Measurements from ENCODE around the gene INPP5F. TPM values are rescaled to one million over a fixed set of nuclear protein-coding genes. Genes with fewer than 3 reads are reported as not detected.
A peak's percentile ranks its signal among the peaks of the same experiment; 100 is the strongest.

Gene INPP5F
- polyA plus RNA-seq, 1 donor (not counting 4 experiments of a cell fraction or from before 2014, with no cell fraction given): 21.1 TPM

GRCh38 chr10:119750391-119751230, 24.8 kb downstream of the INPP5F start:
- H3K9me3 ChIP-seq (ENCODE audit: control insufficient read depth, low read depth, low read length): no peaks in the 10 kb centered on the region
- H3K27ac ChIP-seq (ENCODE audit: control insufficient read depth, insufficient read depth, low read length): no peak overlapping the region
- no peaks in the 10 kb centered on the region for H3K9me1 ChIP-seq (ENCODE audit: control insufficient read depth, extremely low read depth, insufficient read depth, low read length)
- no peak overlapping the region for H2AFZ ChIP-seq (ENCODE audit: control insufficient read depth, low read length)
- H4K20me1 ChIP-seq (ENCODE audit: control insufficient read depth, extremely low read depth, insufficient read depth, low read length): no peaks in the 10 kb centered on the region
- no peaks in the 10 kb centered on the region for H3K36me3 ChIP-seq (ENCODE audit: control insufficient read depth in 2 of 2, extremely low read depth in 1 of 2, insufficient read depth in 2 of 2, low read length in 2 of 2)
- no peak overlapping the region for H3K9ac ChIP-seq (ENCODE audit: control insufficient read depth, extremely low read depth, insufficient read depth, low read length)
- dilution Hi-C loops (cut with MboI; ENCODE audit: extremely low pct_ligation_motif_present, low sequenced_read_pairs): no loop called here
- no peaks in the 10 kb centered on the region for H3K27me3 ChIP-seq (ENCODE audit: control insufficient read depth, extremely low read depth, insufficient read depth, low read length)
- no peak for DNase-seq (ENCODE audit: low read depth, low spot score)
- no peak overlapping the region for H3K4me2 ChIP-seq (ENCODE audit: control insufficient read depth, extremely low read depth, insufficient read depth, low read depth, low read length)
- H3K4me3 ChIP-seq (ENCODE audit: control insufficient read depth in 2 of 3, extremely low read depth in 1 of 3, insufficient read depth in 2 of 3, low read depth in 1 of 3, low read length in 3 of 3): no peak overlapping the region
- peak; percentile 93 for FAIRE-seq
- TF ChIP-seq EZH2 (IDR thresholded peaks at IDR 0.05; ENCODE audit: low read length) (no peak), CTCF (optimal IDR thresholded peaks at IDR 0.05 in 1 of 3, IDR thresholded peaks at IDR 0.05 in 1 of 3, conservative IDR thresholded peaks at IDR 0.05 in 1 of 3; ENCODE audit: extremely low read depth in 1 of 3, insufficient read depth in 2 of 3, low read length in 3 of 3) (peak; percentile 89 to 97 (median 94))
- peaks cover 2% of the 10 kb centered on the region for H3K4me1 ChIP-seq (ENCODE audit: control insufficient read depth, extremely low read depth, insufficient read depth, low read length)
- peaks cover 36% of the 10 kb centered on the region for H3K79me2 ChIP-seq (ENCODE audit: control insufficient read depth, insufficient read depth, low read length)

DNA sequence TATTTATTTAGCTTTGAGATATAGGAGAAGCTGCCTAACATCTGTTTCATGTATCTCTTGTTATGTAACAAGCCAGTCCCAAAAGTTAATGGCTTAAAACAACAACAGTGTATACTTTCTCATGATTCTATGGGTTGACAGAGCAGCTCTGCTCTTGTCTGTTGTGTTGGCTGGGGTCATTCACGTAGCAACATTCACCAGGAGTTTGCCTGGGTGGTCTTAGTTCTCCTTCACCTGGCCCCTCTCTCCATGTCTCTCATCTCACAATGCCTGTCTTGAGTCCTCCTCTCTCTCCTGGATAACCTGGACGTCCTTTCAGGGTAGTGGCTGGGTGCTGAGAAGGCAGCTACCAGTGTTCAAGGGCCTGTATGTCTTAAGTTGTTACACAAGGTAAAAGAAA, 27.5 kb downstream of the INPP5F start:
- FAIRE-seq: peak; percentile 13
- Histone ChIP-seq H3K4me2 (ENCODE audit: control insufficient read depth, extremely low read depth, insufficient read depth, low read depth, low read length) (no peak overlapping the region), H3K9ac (ENCODE audit: control insufficient read depth, extremely low read depth, insufficient read depth, low read length) (no peak overlapping the region), H3K27ac (ENCODE audit: control insufficient read depth, insufficient read depth, low read length) (no peak overlapping the region), H4K20me1 (ENCODE audit: control insufficient read depth, extremely low read depth, insufficient read depth, low read length) (no peaks in the 10 kb centered on the region), H3K9me1 (ENCODE audit: control insufficient read depth, extremely low read depth, insufficient read depth, low read length) (no peaks in the 10 kb centered on the region), H3K79me2 (ENCODE audit: control insufficient read depth, insufficient read depth, low read length) (peaks cover 24% of the 10 kb centered on the region), H3K4me3 (ENCODE audit: control insufficient read depth in 2 of 3, extremely low read depth in 1 of 3, insufficient read depth in 2 of 3, low read depth in 1 of 3, low read length in 3 of 3) (no peak overlapping the region), H3K27me3 (ENCODE audit: control insufficient read depth, extremely low read depth, insufficient read depth, low read length) (no peaks in the 10 kb centered on the region), H3K9me3 (ENCODE audit: control insufficient read depth, low read depth, low read length) (no peaks in the 10 kb centered on the region), H3K36me3 (ENCODE audit: control insufficient read depth in 2 of 2, extremely low read depth in 1 of 2, insufficient read depth in 2 of 2, low read length in 2 of 2) (no peaks in the 10 kb centered on the region), H2AFZ (ENCODE audit: control insufficient read depth, low read length) (no peak overlapping the region), H3K4me1 (ENCODE audit: control insufficient read depth, extremely low read depth, insufficient read depth, low read length) (no peaks in the 10 kb centered on the region)
- DNase-seq (ENCODE audit: low read depth, low spot score): no peak
- dilution Hi-C loops (cut with MboI; ENCODE audit: extremely low pct_ligation_motif_present, low sequenced_read_pairs): no loop called here
- no peak for TF ChIP-seq EZH2 (IDR thresholded peaks at IDR 0.05; ENCODE audit: low read length)
- no peak for TF ChIP-seq CTCF (optimal IDR thresholded peaks at IDR 0.05 in 1 of 3, IDR thresholded peaks at IDR 0.05 in 1 of 3, conservative IDR thresholded peaks at IDR 0.05 in 1 of 3; ENCODE audit: extremely low read depth in 1 of 3, insufficient read depth in 2 of 3, low read length in 3 of 3)
